Measurements from ENCODE around the gene ZNF81.
"Not testable (repeated sequence)": the region's sequence is repeated elsewhere in the genome, so short reads cannot be mapped to it uniquely, and the experiment has no call there.

ZNF81 gene

GRCh38 chrX:47885501-47885900 lies 48.8 kb downstream of the ZNF81 start:
- TF ChIP-seq CTCF (IDR thresholded peaks at IDR 0.05; ENCODE audit: low read depth, low read length, missing control alignments) = no peak
- no peak overlapping the region for H3K4me3 ChIP-seq (ENCODE audit: low read depth, low read length)

GRCh38 chrX:47898024-47898423 lies 61.3 kb downstream of the ZNF81 start:
- no peak for DNase-seq (ENCODE audit: low read depth)
- TF ChIP-seq CTCF (IDR thresholded peaks at IDR 0.05; ENCODE audit: low read depth, low read length, missing control alignments) = no peak
- H3K4me3 ChIP-seq (ENCODE audit: low read depth, low read length) = no peak overlapping the region

More at GRCh38 chrX:47885501-47885900, 48.8 kb downstream of the ZNF81 start:
- no peak for DNase-seq (ENCODE audit: low read depth)

GRCh38 chrX:47900833-47901232 lies 64.1 kb downstream of the ZNF81 start:
- TF ChIP-seq CTCF (IDR thresholded peaks at IDR 0.05; ENCODE audit: low read depth, low read length, missing control alignments) = no peak
- no peak overlapping the region for H3K4me3 ChIP-seq (ENCODE audit: low read depth, low read length)
- DNase-seq (ENCODE audit: low read depth) = no peak

GRCh38 chrX:47902161-47902560 lies 65.5 kb downstream of the ZNF81 start:
- TF ChIP-seq CTCF (IDR thresholded peaks at IDR 0.05; ENCODE audit: low read depth, low read length, missing control alignments) = no peak

GRCh38 chrX:47915886-47916493 lies 79.3 kb downstream of the ZNF81 start:
- no peak for TF ChIP-seq CTCF (IDR thresholded peaks at IDR 0.05; ENCODE audit: low read depth, low read length, missing control alignments)
- H3K4me3 ChIP-seq (ENCODE audit: low read depth, low read length) = no peak overlapping the region
- DNase-seq (ENCODE audit: low read depth) = no peak

More at GRCh38 chrX:47902161-47902560, 65.5 kb downstream of the ZNF81 start:
- DNase-seq (ENCODE audit: low read depth) = no peak
- no peak overlapping the region for H3K4me3 ChIP-seq (ENCODE audit: low read depth, low read length)

GRCh38 chrX:47918274-47918673 lies 81.6 kb downstream of the ZNF81 start:
- H3K4me3 ChIP-seq (ENCODE audit: low read depth, low read length) = no peak overlapping the region
- no peak for DNase-seq (ENCODE audit: low read depth)
- no peak for TF ChIP-seq CTCF (IDR thresholded peaks at IDR 0.05; ENCODE audit: low read depth, low read length, missing control alignments)

GRCh38 chrX:47927212-47927611 lies 90.5 kb downstream of the ZNF81 start:
- no peak for TF ChIP-seq CTCF (IDR thresholded peaks at IDR 0.05; ENCODE audit: low read depth, low read length, missing control alignments)
- H3K4me3 ChIP-seq (ENCODE audit: low read depth, low read length) = no peak overlapping the region
- no peak for DNase-seq (ENCODE audit: low read depth)

- not testable (repeated sequence) for DNase-seq (ENCODE audit: low read depth); H3K4me3 ChIP-seq (ENCODE audit: low read depth, low read length)
Observed at GRCh38 chrX:47931970-47932369, 95.3 kb downstream of the ZNF81 start.

All from GM12864 (cell line).